Testis (tissue), 3 donors: ENCODE results near the gene MYO1G. TPM values are rescaled to one million over a fixed set of nuclear protein-coding genes. Genes with fewer than 3 reads are reported as not detected.

Experiments used
- DNase-seq: peaks from one replicate; pipeline ENCODE4 v3.0.0-alpha.2; 2019
- H3K27ac ChIP-seq, 2 donors: fragments of 200-600 bp; sonication (generic); one replicate each; pipeline ENCODE4 v1.5.1; 2019
- H3K27me3 ChIP-seq: fragments of 200-600 bp; sonication (generic); one replicate; pipeline ENCODE4 v1.5.1; 2019
- H3K36me3 ChIP-seq: fragments of 200-600 bp; sonication (generic); one replicate; pipeline ENCODE4 v1.5.1; 2017; ENCODE audit warnings: low read depth; ENCODE audit errors: missing control alignments
- H3K4me1 ChIP-seq: fragments of 200-600 bp; sonication (generic); one replicate; pipeline ENCODE4 v1.5.1; 2019
- H3K4me3 ChIP-seq, 2 donors: fragments of 200-600 bp; sonication (generic); one replicate each; pipeline ENCODE4 v1.5.1; 2017 to 2019
- H3K9me3 ChIP-seq: fragments of 200-600 bp; sonication (generic); one replicate; pipeline ENCODE4 v1.5.1; 2017
- CTCF ChIP-seq, 3 experiments: fragments of 450-650 bp in 2 of 3; fragments of 200-600 bp in 1 of 3; sonication (generic) in 1 of 3; IDR thresholded peaks; one replicate each; pipeline ENCODE4 v1.5.1; 2016 to 2019; ENCODE audit warnings: antibody characterized with exemption in 3 of 3, mild to moderate bottlenecking in 2 of 3, moderate library complexity in 1 of 3
- POLR2A ChIP-seq: fragments of 450-650 bp; IDR thresholded peaks from one replicate; pipeline ENCODE4 v1.6.1; 2017; ENCODE audit warnings: antibody characterized with exemption, mild to moderate bottlenecking, moderate library complexity
- WGBS, 2 donors: methylation state at CpG; one replicate each; pipeline ENCODE4 v1.1.5; 2018; 5-methylcytosine and 5-hydroxymethylcytosine counted together
- intact Hi-C: fragments of 100-400 bp; cut with DNase I; formaldehyde crosslinking; loops from one replicate; pipeline ENCODE4 v1.15.1; 2023; ENCODE audit warnings: low total_unique reads
- polyA plus RNA-seq: library from polyadenylated mRNA; stranded (reverse); fragments of 350-450 nt; fragmentation: Illumina TruSeq; extraction: RNeasy Lipid Tissue Mini Kit (QIAGEN cat#74804); gene quantifications from one replicate; pipeline ENCODE4 v1.2.3, GENCODE V29; 2014; ENCODE audit warnings: low read depth, low replicate concordance; ENCODE audit not compliant: insufficient read depth
- total RNA-seq, 2 donors: library from RNA; depleted of rRNA; stranded (reverse); fragments of >200 nt; gene quantifications; one replicate each; pipeline ENCODE4 v1.2.3, GENCODE V29; 2016

The MYO1G gene
- total and polyA plus RNA-seq, 3 donors from 2014 or later, result 0.63 to 2.5 (median 1.7) TPM

DNA sequence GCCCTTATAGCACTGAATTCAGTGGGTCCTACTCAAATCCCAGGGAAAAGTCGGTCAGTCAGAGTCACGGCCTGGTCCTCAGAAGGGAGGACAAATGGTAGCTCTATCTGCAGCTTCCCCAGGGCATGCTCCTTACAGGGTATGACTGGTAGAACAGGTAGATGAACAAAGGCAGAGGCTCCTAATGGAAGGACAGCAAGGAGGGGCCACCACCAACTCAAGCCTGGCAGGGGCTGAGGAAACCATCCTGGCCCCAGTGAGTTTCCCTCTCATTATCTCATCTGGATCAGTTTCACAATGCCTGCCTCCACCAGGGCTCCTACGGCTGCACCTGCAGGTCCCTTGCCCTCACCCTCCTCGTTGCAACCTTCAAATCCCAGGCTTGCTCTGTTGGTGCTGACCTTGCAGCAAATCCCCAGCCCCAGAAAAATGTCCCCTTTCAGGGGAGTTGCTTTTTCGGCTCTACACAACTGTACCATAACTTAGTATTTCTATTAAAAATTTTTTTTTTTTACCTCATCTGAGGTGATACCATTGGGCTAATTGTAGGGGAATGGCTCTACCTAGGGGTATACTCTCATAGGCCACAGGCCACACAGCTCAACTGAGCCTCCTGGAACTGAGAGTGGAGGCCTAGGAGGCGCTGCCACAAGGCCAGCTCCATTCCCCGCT, 2.4 kb upstream of the MYO1G start:
- Histone ChIP-seq H3K36me3 (no peaks in the 10 kb centered on the region), H3K27ac (no peak overlapping the region), H3K9me3 (no peaks in the 10 kb centered on the region), H3K4me1 (peaks cover 11% of the 10 kb centered on the region), H3K4me3 (no peak overlapping the region), H3K27me3 (no peaks in the 10 kb centered on the region)
- intact Hi-C loops, result loop anchor here (10.0 kb wide), 1 partner anchor 124 kb away; no protein-coding TSS in a partner anchor
- DNase-seq, result no peak
- WGBS, 2 donors, result 86% methylated on average over 7 of the region's 7 CpGs
- TF ChIP-seq POLR2A, result no peak
- no peak for TF ChIP-seq CTCF (IDR thresholded peaks at IDR 0.05)

- H3K36me3 ChIP-seq, result no peaks in the 10 kb centered on the region
- H3K27ac ChIP-seq, result peak overlapping the region in 1 of 2 donors; percentile 30
- no peak overlapping the region for H3K4me3 ChIP-seq
- peaks cover 9% of the 10 kb centered on the region for H3K4me1 ChIP-seq
- no peaks in the 10 kb centered on the region for H3K9me3 ChIP-seq
- TF ChIP-seq CTCF (IDR thresholded peaks at IDR 0.05), result no peak
- no peak for TF ChIP-seq POLR2A
- no peaks in the 10 kb centered on the region for H3K27me3 ChIP-seq
- 67 to 76% methylated on average over 8 of the region's 8 CpGs for WGBS, 2 donors
- intact Hi-C loops, result loop anchor here (10.0 kb wide), 1 partner anchor 124 kb away; no protein-coding TSS in a partner anchor
- DNase-seq, result peak; percentile 22
Observed at GRCh38 chr7:44980393-44981034, 1.7 kb upstream of the MYO1G start.

DNA sequence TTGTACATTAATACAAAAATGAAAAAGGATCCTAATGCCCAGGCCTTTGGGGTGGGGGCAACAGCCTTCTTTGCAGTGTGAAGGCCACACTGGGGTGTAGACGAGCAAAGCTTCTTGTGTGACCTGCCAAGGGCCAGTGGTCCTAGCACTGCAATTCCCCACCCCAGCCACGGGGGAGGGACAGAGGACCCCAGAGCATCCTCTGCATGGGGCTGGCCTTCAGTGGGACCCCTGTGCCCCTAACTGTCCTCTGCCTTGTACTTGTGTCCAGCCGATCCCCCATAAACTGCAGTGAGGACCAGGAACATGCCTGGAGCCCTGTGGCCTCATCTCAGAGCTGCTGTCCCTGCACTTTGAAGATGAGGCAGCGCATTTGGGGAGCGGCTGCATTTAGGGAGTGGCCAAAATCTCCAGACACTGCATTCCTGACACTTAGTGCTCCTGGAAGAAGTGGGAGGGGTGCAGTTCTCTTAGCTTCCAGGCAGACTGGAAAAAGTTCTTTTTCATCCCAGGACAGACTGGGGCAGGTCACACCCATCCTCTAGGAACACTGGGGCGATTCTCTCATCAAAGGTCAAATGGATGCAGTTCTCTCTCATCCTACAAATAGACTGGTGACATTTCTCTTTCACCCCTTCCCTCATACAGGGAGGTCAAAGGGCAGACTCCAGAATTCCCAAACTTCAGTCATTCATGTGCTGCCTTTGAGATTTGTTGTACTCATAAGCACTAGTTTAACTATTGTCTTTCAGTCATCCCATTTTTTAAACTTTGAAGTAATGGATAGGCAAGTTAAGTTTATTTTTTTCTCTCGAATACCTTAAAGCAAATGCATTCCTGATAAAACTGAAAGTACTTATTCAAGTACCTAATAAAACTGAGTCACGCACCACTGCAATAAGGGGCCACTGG, 922 bp upstream of the MYO1G start:
- intact Hi-C loops, result loop anchor here (10.0 kb wide), 2 partner anchors 125 to 155 kb away; no protein-coding TSS in a partner anchor
- peak overlapping the region in 1 of 2 donors; percentile 30 for H3K27ac ChIP-seq
- DNase-seq, result no peak
- peaks cover 3% of the 10 kb centered on the region for H3K4me1 ChIP-seq
- no peaks in the 10 kb centered on the region for H3K36me3 ChIP-seq
- no peak for TF ChIP-seq CTCF (IDR thresholded peaks at IDR 0.05)
- no peak for TF ChIP-seq POLR2A
- 70 to 72% methylated on average over 7 to 8 of the region's 8 CpGs for WGBS, 2 donors
- H3K27me3 ChIP-seq, result no peaks in the 10 kb centered on the region
- H3K9me3 ChIP-seq, result no peaks in the 10 kb centered on the region
- H3K4me3 ChIP-seq, result no peak overlapping the region

DNA sequence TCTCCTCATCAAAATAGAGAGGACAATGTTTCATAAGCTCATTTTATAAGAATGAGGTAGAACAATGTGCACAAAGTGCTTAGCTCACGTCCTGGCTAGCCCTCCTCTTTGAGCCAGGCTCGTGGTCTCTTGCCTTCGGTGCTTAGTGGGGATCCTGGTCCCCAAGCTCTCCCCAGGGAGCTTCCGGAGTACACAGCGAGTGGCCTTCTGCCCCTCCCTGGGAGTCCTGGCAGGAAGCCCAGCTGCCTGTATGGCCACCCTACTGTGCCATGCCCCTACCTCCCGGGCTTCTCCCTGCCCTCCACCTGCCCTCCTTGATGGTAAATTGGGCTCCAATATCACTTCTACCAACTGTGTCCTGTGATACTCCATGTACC, 868 bp downstream of the MYO1G start:
- Histone ChIP-seq H3K4me3 (no peak overlapping the region), H3K36me3 (no peaks in the 10 kb centered on the region), H3K27me3 (no peaks in the 10 kb centered on the region), H3K9me3 (no peaks in the 10 kb centered on the region), H3K27ac (no peak overlapping the region), H3K4me1 (no peaks in the 10 kb centered on the region)
- no peak for TF ChIP-seq POLR2A
- no peak for TF ChIP-seq CTCF (IDR thresholded peaks at IDR 0.05)
- 54 to 59% methylated on average over 6 of the region's 6 CpGs for WGBS, 2 donors
- DNase-seq, result no peak
- intact Hi-C loops, result loop anchor here (10.0 kb wide), 1 partner anchor 157 kb away; no protein-coding TSS in a partner anchor
